Suprapubic skin (tissue), 4 donors: Measurements from ENCODE around the gene RGMA. TPM values are rescaled to one million over a fixed set of nuclear protein-coding genes. Genes with fewer than 3 reads are reported as not detected.

Experiments used
- DNase-seq, 2 donors: peaks; one replicate each; pipeline ENCODE4 v3.0.0-alpha.2; 2019; ENCODE audit warnings: low spot score in 2 of 2
- H3K27ac ChIP-seq: fragments of 200-600 bp; sonication (generic); one replicate; pipeline ENCODE4 v1.5.1; 2019
- H3K27me3 ChIP-seq: fragments of 200-600 bp; sonication (generic); one replicate; pipeline ENCODE4 v1.5.1; 2019
- H3K36me3 ChIP-seq: fragments of 200-600 bp; sonication (generic); one replicate; pipeline ENCODE4 v1.5.1; 2019
- H3K4me1 ChIP-seq: fragments of 200-600 bp; sonication (generic); one replicate; pipeline ENCODE4 v1.5.1; 2019
- H3K4me3 ChIP-seq: fragments of 200-600 bp; sonication (generic); one replicate; pipeline ENCODE4 v1.5.1; 2019; ENCODE audit warnings: mild to moderate bottlenecking
- H3K9me3 ChIP-seq: fragments of 200-600 bp; sonication (generic); one replicate; pipeline ENCODE4 v1.5.1; 2019
- EP300 ChIP-seq: sonication (generic); formaldehyde crosslinking; IDR thresholded peaks from one replicate; pipeline ENCODE4 v1.6.1; 2017; ENCODE audit warnings: antibody characterized with exemption
- POLR2A ChIP-seq, 2 donors: fragments of 450-650 bp; IDR thresholded peaks; one replicate each; pipeline ENCODE4 v1.6.1; 2017; ENCODE audit warnings: antibody characterized with exemption in 2 of 2, mild to moderate bottlenecking in 2 of 2, moderate library complexity in 2 of 2
- POLR2AphosphoS5 ChIP-seq, 3 donors: sonication (generic); formaldehyde crosslinking; IDR thresholded peaks; one replicate each; pipeline ENCODE4 v1.6.1; 2017; ENCODE audit warnings: antibody characterized with exemption in 3 of 3
- WGBS: methylation state at CpG from one replicate; pipeline ENCODE4 v1.1.5; 2018; 5-methylcytosine and 5-hydroxymethylcytosine counted together
- total RNA-seq, 4 donors: library from RNA; depleted of rRNA; stranded (reverse); fragments of >200 nt; gene quantifications; one replicate each; pipeline ENCODE4 v1.1.0, GENCODE V29; 2016
- TF ChIP-seq, protein P1 (sequence below), 2 donors: fragments of 200-600 bp in 1 of 2; fragments of 450-650 bp in 1 of 2; sonication (generic) in 1 of 2; IDR thresholded peaks; one replicate each; pipeline ENCODE4 v1.5.1; 2016 to 2019; ENCODE audit warnings: antibody characterized with exemption in 2 of 2, mild to moderate bottlenecking in 1 of 2, moderate library complexity in 1 of 2

RGMA gene
- total RNA-seq, 4 donors from 2014 or later = 11.1 to 18.7 (median 15.6) TPM

DNA sequence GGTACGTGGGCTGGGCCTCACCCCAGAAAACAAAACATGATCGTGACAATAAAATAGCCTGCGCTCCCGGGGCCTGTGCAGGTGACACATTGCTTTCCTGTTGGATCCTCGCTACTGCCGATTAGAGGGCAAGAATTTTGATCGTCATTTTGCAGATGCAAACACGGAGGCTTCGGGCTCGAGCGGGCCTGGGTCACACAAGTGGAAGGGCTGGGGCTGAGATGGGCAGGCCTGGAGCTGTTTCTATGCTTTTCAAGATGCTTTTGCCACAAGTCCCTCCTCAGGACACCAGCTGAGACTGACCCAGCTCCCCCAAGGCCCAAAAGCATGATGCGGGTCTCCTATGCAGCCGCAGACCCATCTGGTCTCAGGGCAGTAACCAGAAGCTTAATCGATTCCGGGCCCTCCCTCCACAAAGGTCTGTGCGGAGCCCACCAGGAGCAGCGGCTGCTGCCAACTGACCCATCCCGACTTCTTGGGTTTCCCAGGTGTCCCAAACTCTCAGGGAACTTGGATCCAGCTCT lies 30.0 kb downstream of the RGMA start:
- Histone ChIP-seq H3K9me3 (no peaks in the 10 kb centered on the region), H3K27me3 (no peaks in the 10 kb centered on the region), H3K36me3 (no peaks in the 10 kb centered on the region), H3K27ac (no peak overlapping the region), H3K4me1 (peaks cover 35% of the 10 kb centered on the region), H3K4me3 (no peak overlapping the region)
- WGBS = 74% methylated on average over 11 of the region's 18 CpGs
- no peak for TF ChIP-seq EP300
- no peak for TF ChIP-seq POLR2AphosphoS5 (IDR thresholded peaks at IDR 0.05)
- TF ChIP-seq, protein P1, sequence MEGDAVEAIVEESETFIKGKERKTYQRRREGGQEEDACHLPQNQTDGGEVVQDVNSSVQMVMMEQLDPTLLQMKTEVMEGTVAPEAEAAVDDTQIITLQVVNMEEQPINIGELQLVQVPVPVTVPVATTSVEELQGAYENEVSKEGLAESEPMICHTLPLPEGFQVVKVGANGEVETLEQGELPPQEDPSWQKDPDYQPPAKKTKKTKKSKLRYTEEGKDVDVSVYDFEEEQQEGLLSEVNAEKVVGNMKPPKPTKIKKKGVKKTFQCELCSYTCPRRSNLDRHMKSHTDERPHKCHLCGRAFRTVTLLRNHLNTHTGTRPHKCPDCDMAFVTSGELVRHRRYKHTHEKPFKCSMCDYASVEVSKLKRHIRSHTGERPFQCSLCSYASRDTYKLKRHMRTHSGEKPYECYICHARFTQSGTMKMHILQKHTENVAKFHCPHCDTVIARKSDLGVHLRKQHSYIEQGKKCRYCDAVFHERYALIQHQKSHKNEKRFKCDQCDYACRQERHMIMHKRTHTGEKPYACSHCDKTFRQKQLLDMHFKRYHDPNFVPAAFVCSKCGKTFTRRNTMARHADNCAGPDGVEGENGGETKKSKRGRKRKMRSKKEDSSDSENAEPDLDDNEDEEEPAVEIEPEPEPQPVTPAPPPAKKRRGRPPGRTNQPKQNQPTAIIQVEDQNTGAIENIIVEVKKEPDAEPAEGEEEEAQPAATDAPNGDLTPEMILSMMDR (IDR thresholded peaks at IDR 0.05) = no peak
- TF ChIP-seq POLR2A (IDR thresholded peaks at IDR 0.05) = no peak
- DNase-seq = no peak

DNA sequence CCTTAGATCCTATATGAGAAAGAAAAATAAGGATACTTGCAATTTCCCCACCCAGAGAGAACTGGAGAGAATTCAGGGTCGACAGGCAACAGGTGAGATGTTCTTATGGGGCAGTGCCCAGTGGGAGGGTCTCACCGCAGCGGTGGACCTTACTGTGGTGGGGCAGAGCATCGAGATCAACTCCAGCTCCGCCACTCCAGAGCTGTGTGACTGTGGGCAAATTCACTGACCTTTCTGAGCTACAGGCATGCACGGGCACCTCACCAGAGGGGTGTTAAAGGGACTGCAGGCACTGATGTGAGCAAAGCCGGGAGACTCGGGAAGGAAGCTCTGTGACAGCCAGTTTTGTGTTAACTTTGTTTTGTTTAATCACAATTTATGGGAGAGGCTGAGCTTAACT lies 30.9 kb downstream of the RGMA start:
- Histone ChIP-seq H3K4me3 (no peak overlapping the region), H3K27me3 (no peaks in the 10 kb centered on the region), H3K9me3 (no peaks in the 10 kb centered on the region), H3K4me1 (peaks cover 27% of the 10 kb centered on the region), H3K36me3 (no peaks in the 10 kb centered on the region), H3K27ac (no peak overlapping the region)
- 84% methylated on average over 8 of the region's 8 CpGs for WGBS
- DNase-seq = no peak
- TF ChIP-seq, protein P1 (IDR thresholded peaks at IDR 0.05) = no peak
- TF ChIP-seq POLR2A (IDR thresholded peaks at IDR 0.05) = no peak
- TF ChIP-seq EP300 = no peak
- TF ChIP-seq POLR2AphosphoS5 (IDR thresholded peaks at IDR 0.05) = no peak

DNA sequence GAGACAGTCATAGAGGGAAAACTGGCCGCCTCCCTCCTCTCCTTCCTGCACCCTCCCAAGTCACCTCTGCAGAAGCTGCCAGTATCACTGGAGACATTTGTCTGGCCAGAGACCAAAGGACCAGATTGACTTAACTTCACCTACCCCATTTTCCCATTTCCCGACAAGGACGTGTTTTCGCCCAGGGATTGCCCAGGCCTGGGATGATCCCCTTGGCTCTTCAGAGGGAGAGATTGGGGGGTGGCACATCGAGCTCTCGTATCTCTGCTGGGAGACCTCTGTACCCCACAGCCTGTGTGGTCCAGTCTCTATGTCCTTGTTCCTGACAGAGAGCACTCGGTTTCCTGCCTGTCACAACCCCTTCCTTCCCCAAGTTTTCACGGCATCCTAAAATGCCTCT lies 31.4 kb downstream of the RGMA start:
- DNase-seq = no peak
- Histone ChIP-seq H3K27ac (no peak overlapping the region), H3K4me3 (no peak overlapping the region), H3K27me3 (no peaks in the 10 kb centered on the region), H3K36me3 (no peaks in the 10 kb centered on the region), H3K4me1 (peaks cover 23% of the 10 kb centered on the region), H3K9me3 (no peaks in the 10 kb centered on the region)
- TF ChIP-seq POLR2A (IDR thresholded peaks at IDR 0.05) (no peak), EP300 (no peak), POLR2AphosphoS5 (IDR thresholded peaks at IDR 0.05) (no peak)
- TF ChIP-seq, protein P1 (IDR thresholded peaks at IDR 0.05) = no peak
- WGBS = 84% methylated on average over 8 of the region's 8 CpGs

DNA sequence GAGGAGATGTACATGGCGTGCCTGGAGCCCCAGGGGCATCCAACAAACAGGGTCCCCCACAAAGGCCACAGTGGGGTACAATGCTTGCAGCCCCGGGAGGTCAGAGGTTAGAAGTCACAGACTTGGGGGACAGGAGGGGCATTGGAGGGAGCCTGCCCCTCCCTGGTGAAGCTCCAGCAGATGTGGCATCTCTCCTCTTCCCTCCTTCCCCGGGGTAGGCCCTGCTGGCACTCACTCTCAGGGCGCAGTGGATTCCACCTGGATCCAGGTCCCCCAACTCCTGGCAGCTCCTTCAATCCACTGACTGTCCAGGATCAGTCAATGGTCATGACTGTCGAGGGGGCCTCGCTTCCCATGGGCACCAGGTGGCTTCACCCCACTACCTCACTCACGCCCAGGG lies 32.2 kb downstream of the RGMA start:
- H3K4me1 ChIP-seq = peaks cover 17% of the 10 kb centered on the region
- 97% methylated on average over 5 of the region's 7 CpGs for WGBS
- H3K36me3 ChIP-seq = peaks cover 6% of the 10 kb centered on the region
- no peak for TF ChIP-seq POLR2A (IDR thresholded peaks at IDR 0.05)
- no peak for TF ChIP-seq EP300
- no peak for TF ChIP-seq POLR2AphosphoS5 (IDR thresholded peaks at IDR 0.05)
- TF ChIP-seq, protein P1 (IDR thresholded peaks at IDR 0.05) = no peak
- H3K4me3 ChIP-seq = no peak overlapping the region
- no peaks in the 10 kb centered on the region for H3K27me3 ChIP-seq
- no peak overlapping the region for H3K27ac ChIP-seq
- no peaks in the 10 kb centered on the region for H3K9me3 ChIP-seq
- no peak for DNase-seq

DNA sequence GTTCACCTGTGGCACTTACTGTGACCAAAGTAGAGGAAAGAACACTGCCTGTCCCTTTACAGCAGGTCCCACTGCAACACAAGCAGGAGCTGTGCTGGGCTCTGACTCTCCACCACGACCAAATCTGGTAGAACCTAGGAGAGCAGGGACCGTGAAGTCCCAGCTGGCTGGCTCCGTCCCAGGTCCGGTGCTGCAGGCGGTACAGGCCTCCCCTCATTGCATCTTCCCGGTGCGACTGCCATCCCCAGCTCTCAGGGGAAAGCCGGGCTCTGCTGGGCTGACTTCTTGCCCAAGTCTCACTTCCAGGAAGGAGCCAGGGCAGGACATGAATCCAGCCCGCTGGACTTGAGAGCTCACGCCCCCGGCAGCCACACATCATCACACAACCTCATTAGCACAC lies 33.8 kb downstream of the RGMA start:
- Histone ChIP-seq H3K36me3 (peaks cover 19% of the 10 kb centered on the region), H3K27me3 (no peaks in the 10 kb centered on the region), H3K27ac (no peak overlapping the region), H3K4me1 (peaks cover 17% of the 10 kb centered on the region), H3K9me3 (no peaks in the 10 kb centered on the region), H3K4me3 (no peak overlapping the region)
- WGBS = 71% methylated on average over 6 of the region's 11 CpGs
- TF ChIP-seq EP300 = no peak
- TF ChIP-seq POLR2A (IDR thresholded peaks at IDR 0.05) = no peak
- no peak for TF ChIP-seq POLR2AphosphoS5 (IDR thresholded peaks at IDR 0.05)
- TF ChIP-seq, protein P1 (IDR thresholded peaks at IDR 0.05) = no peak
- DNase-seq = no peak
